ENCODE measurements around the gene RAB3C. TPM values are rescaled to one million over a fixed set of nuclear protein-coding genes. Genes with fewer than 3 reads are reported as not detected.

Gene RAB3C
- total RNA-seq, 4 donors from 2014 or later = under 0.01 to 1.2 (median 0.41) TPM

DNA sequence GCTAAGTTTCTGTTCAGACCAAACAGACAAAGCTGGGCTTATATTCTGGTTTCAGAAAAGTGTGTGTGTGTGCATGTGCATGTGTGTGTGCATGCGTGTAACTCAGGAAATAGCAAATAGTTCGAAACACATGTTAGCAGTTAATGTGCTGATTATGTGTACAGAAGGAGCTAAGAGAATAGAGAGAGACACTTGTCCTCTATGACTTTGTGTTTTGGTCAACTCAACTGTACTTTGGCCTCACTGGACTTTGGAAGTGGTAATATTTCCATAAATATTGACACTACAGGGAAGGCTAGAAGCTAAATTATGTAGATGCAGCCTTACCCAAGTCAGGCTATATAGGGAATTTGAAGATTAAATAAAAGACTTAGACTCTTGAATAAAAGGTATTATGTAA is 155.5 kb downstream of the RAB3C start:
- Histone ChIP-seq H3K36me3 (no peaks in the 10 kb centered on the region), H3K27me3 (no peaks in the 10 kb centered on the region), H3K4me3 (replicated peaks in 1 of 3) (no peak overlapping the region), H3K27ac (no peak overlapping the region), H3K4me1 (no peaks in the 10 kb centered on the region), H3K9me3 (no peaks in the 10 kb centered on the region)
- no peak for TF ChIP-seq POLR2A (IDR thresholded peaks at IDR 0.05)
- no peak for TF ChIP-seq CTCF (IDR thresholded peaks at IDR 0.05)
- WGBS, 2 donors = 83 to 87% methylated on average over 2 of the region's 2 CpGs
- intact Hi-C loops (cut with DNase I) = no loop called here
- no peak for DNase-seq

- H3K4me3 ChIP-seq (replicated peaks in 1 of 3) = no peak overlapping the region
- no peaks in the 10 kb centered on the region for H3K4me1 ChIP-seq
- TF ChIP-seq POLR2A (IDR thresholded peaks at IDR 0.05) (no peak), CTCF (IDR thresholded peaks at IDR 0.05) (no peak)
- H3K9me3 ChIP-seq = no peaks in the 10 kb centered on the region
- H3K36me3 ChIP-seq = no peaks in the 10 kb centered on the region
- H3K27me3 ChIP-seq = no peaks in the 10 kb centered on the region
- no peak overlapping the region for H3K27ac ChIP-seq
- WGBS, 2 donors = 83 to 88% methylated on average over 2 of the region's 2 CpGs
- DNase-seq = no peak
- intact Hi-C loops (cut with DNase I) = no loop called here
Measured at GRCh38 chr5:58739051-58739450, 156.2 kb downstream of the RAB3C start.

GRCh38 chr5:58740956-58741355 is 158.1 kb downstream of the RAB3C start:
- intact Hi-C loops (cut with DNase I) = no loop called here
- no peak for DNase-seq
- H3K4me3 ChIP-seq (replicated peaks in 1 of 3) = no peak overlapping the region
- TF ChIP-seq POLR2A (IDR thresholded peaks at IDR 0.05) = no peak
- no peak for TF ChIP-seq CTCF (IDR thresholded peaks at IDR 0.05)
- H3K36me3 ChIP-seq = no peaks in the 10 kb centered on the region
- no peaks in the 10 kb centered on the region for H3K9me3 ChIP-seq
- H3K27me3 ChIP-seq = no peaks in the 10 kb centered on the region
- WGBS, 2 donors = 91 to 92% methylated on average over 3 of the region's 3 CpGs
- no peaks in the 10 kb centered on the region for H3K4me1 ChIP-seq
- H3K27ac ChIP-seq = no peak overlapping the region

DNA sequence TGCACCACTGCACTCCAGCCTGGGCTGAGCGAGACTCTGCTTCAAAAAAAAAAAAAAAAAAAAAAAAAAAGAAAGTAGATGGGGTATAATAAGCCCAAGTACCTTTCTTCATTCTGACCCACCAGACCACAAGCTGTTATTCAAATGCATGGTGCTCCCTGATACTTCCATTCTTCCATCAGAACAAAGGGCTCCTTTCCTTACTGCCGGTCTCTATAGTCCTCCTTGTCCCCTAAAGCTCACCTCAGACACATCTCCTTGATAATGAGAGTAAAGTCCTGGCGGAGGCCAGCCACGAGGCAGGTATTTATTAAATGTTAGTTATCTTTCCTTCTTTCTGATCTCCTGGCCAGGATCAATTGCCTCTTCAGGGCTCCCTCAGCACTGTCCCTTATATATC is 162.5 kb downstream of the RAB3C start:
- no peak for DNase-seq
- H3K9me3 ChIP-seq = no peaks in the 10 kb centered on the region
- TF ChIP-seq POLR2A (IDR thresholded peaks at IDR 0.05) = no peak
- H3K4me3 ChIP-seq (replicated peaks in 1 of 3) = no peak overlapping the region
- no peaks in the 10 kb centered on the region for H3K36me3 ChIP-seq
- no peaks in the 10 kb centered on the region for H3K27me3 ChIP-seq
- H3K4me1 ChIP-seq = no peaks in the 10 kb centered on the region
- intact Hi-C loops (cut with DNase I) = no loop called here
- WGBS, 2 donors = 90 to 91% methylated on average over 4 of the region's 4 CpGs
- no peak overlapping the region for H3K27ac ChIP-seq

DNA sequence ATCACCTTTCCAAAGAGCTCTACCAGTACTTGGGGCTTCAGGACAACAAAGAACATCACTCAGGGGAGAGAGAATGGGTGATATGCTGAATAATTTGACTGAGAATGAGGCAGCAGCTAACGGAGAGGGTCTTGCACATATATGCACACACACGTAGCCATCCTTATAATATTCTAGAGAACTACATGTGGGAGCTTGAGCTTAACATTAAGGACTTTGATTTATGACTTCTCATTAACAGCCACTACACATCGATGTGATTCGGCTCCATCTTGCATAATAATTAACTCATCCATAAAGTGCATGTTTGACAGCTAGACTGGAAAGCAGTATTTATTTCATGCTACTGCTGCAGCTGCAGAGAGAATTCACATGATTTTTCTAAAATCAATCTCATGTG is 163.4 kb downstream of the RAB3C start:
- no peaks in the 10 kb centered on the region for H3K9me3 ChIP-seq
- no peak for DNase-seq
- 77 to 79% methylated on average over 4 of the region's 4 CpGs for WGBS, 2 donors
- TF ChIP-seq POLR2A (IDR thresholded peaks at IDR 0.05) (no peak), CTCF (IDR thresholded peaks at IDR 0.05) (no peak)
- no peak overlapping the region for H3K27ac ChIP-seq
- no peaks in the 10 kb centered on the region for H3K4me1 ChIP-seq
- no peaks in the 10 kb centered on the region for H3K36me3 ChIP-seq
- H3K4me3 ChIP-seq (replicated peaks in 1 of 3) = no peak overlapping the region
- no peaks in the 10 kb centered on the region for H3K27me3 ChIP-seq
- intact Hi-C loops (cut with DNase I) = no loop called here

DNA sequence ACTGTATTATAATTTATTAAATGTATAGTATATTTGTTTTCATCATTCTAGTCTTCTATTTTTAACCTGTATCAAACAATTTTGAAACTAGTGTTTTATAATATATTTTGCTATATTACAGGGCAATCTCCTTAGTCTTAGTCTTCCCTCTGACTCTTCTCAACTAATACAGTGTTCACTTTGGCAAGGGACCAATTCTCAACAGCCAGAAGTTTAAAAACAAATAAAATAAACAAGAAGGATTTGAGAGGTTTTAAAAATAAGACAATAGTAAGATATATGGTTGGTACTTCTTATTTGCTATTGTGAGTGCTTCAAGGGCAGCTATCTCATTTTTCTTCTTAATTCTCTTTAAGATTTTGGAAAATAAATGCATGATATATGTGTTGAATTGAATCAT is 167.2 kb downstream of the RAB3C start:
- Histone ChIP-seq H3K9me3 (no peaks in the 10 kb centered on the region), H3K27ac (no peak overlapping the region), H3K36me3 (no peaks in the 10 kb centered on the region), H3K4me1 (no peaks in the 10 kb centered on the region), H3K27me3 (no peaks in the 10 kb centered on the region), H3K4me3 (replicated peaks in 1 of 3) (no peak overlapping the region)
- DNase-seq = no peak
- intact Hi-C loops (cut with DNase I) = no loop called here
- TF ChIP-seq CTCF (IDR thresholded peaks at IDR 0.05) (no peak), POLR2A (IDR thresholded peaks at IDR 0.05) (no peak)
